KOPT-K1 (cell line): ENCODE measurements around the gene IHH.

Experiments used
- H3K27ac ChIP-seq: fragments of 200-600 bp; sonication (generic); 2 replicates; pipeline ENCODE4 v1.5.1; 2016; ENCODE audit warnings: antibody characterized with exemption, mild to moderate bottlenecking, low read depth, low read length; ENCODE audit not compliant: poor library complexity, severe bottlenecking
- H3K36me3 ChIP-seq: fragments of 200-600 bp; sonication (generic); 2 replicates; pipeline ENCODE4 v1.5.1; 2017; ENCODE audit warnings: antibody characterized with exemption, mild to moderate bottlenecking, low read length, moderate library complexity; ENCODE audit not compliant: insufficient read depth
- H3K9me3 ChIP-seq: fragments of 200-600 bp; sonication (generic); 2 replicates; pipeline ENCODE4 v1.5.1; 2017; ENCODE audit warnings: antibody characterized with exemption, low read length, mild to moderate bottlenecking; ENCODE audit not compliant: insufficient read depth, poor library complexity, severe bottlenecking

Gene IHH

GRCh38 chr2:219060821-219061791 is at the start of gene IHH:
TSS of gene IHH (minus strand) at chr2:219060921. CDS start at chr2:219060467, 454 bp downstream.
- Histone ChIP-seq H3K27ac (no peak within 1 kb of the TSS), H3K36me3 (no peaks in the 10 kb centered on the region)

GRCh38 chr2:219109471-219109870 is 48.8 kb upstream of the IHH start:
- Histone ChIP-seq H3K9me3 (no peaks in the 10 kb centered on the region), H3K36me3 (no peaks in the 10 kb centered on the region)

More at GRCh38 chr2:219060821-219061791, at the start of gene IHH:
- no peaks in the 10 kb centered on the region for H3K9me3 ChIP-seq

GRCh38 chr2:219107758-219108157 is 47.0 kb upstream of the IHH start:
- H3K36me3 ChIP-seq, result no peaks in the 10 kb centered on the region
- H3K27ac ChIP-seq, result no peak overlapping the region

More at GRCh38 chr2:219109471-219109870, 48.8 kb upstream of the IHH start:
- H3K27ac ChIP-seq, result no peak overlapping the region

GRCh38 chr2:219106251-219106650 is 45.5 kb upstream of the IHH start:
- Histone ChIP-seq H3K27ac (no peak overlapping the region), H3K36me3 (no peaks in the 10 kb centered on the region), H3K9me3 (no peaks in the 10 kb centered on the region)

More at GRCh38 chr2:219107758-219108157, 47.0 kb upstream of the IHH start:
- no peaks in the 10 kb centered on the region for H3K9me3 ChIP-seq

GRCh38 chr2:219104107-219105035 is 43.6 kb upstream of the IHH start:
- no peaks in the 10 kb centered on the region for H3K36me3 ChIP-seq
- no peaks in the 10 kb centered on the region for H3K9me3 ChIP-seq
- H3K27ac ChIP-seq, result no peak overlapping the region

- Histone ChIP-seq H3K36me3 (no peaks in the 10 kb centered on the region), H3K27ac (no peak overlapping the region), H3K9me3 (no peaks in the 10 kb centered on the region)
These were observed 38.6 kb upstream of the IHH start for GRCh38 chr2:219099329-219099728.

- Histone ChIP-seq H3K9me3 (no peaks in the 10 kb centered on the region), H3K27ac (no peak overlapping the region), H3K36me3 (no peaks in the 10 kb centered on the region)
These were observed 34.8 kb upstream of the IHH start for GRCh38 chr2:219095406-219095935.

GRCh38 chr2:219094171-219094570 is 33.5 kb upstream of the IHH start:
- Histone ChIP-seq H3K9me3 (no peaks in the 10 kb centered on the region), H3K27ac (no peak overlapping the region)

GRCh38 chr2:219090436-219091299 is 29.9 kb upstream of the IHH start:
- Histone ChIP-seq H3K9me3 (no peaks in the 10 kb centered on the region), H3K27ac (no peak overlapping the region), H3K36me3 (no peaks in the 10 kb centered on the region)

More at GRCh38 chr2:219094171-219094570, 33.5 kb upstream of the IHH start:
- no peaks in the 10 kb centered on the region for H3K36me3 ChIP-seq

- H3K9me3 ChIP-seq, result no peaks in the 10 kb centered on the region
- H3K36me3 ChIP-seq, result no peaks in the 10 kb centered on the region
- no peak overlapping the region for H3K27ac ChIP-seq
These were observed 28.6 kb upstream of the IHH start for GRCh38 chr2:219089330-219089729.

- no peak overlapping the region for H3K27ac ChIP-seq
- no peaks in the 10 kb centered on the region for H3K9me3 ChIP-seq
- H3K36me3 ChIP-seq, result no peaks in the 10 kb centered on the region
These were observed 27.1 kb upstream of the IHH start for GRCh38 chr2:219087848-219088247.

GRCh38 chr2:219087361-219087760 is 26.6 kb upstream of the IHH start:
- H3K27ac ChIP-seq, result no peak overlapping the region
- H3K36me3 ChIP-seq, result no peaks in the 10 kb centered on the region
- H3K9me3 ChIP-seq, result no peaks in the 10 kb centered on the region

GRCh38 chr2:219086196-219086595 is 25.5 kb upstream of the IHH start:
- no peak overlapping the region for H3K27ac ChIP-seq
- no peaks in the 10 kb centered on the region for H3K36me3 ChIP-seq
- H3K9me3 ChIP-seq, result no peaks in the 10 kb centered on the region

GRCh38 chr2:219084791-219085190 is 24.1 kb upstream of the IHH start:
- no peaks in the 10 kb centered on the region for H3K36me3 ChIP-seq
- no peaks in the 10 kb centered on the region for H3K9me3 ChIP-seq
- H3K27ac ChIP-seq, result no peak overlapping the region
